H1 (cell line): ENCODE results near the gene SMYD5. TPM values are rescaled to one million over a fixed set of nuclear protein-coding genes. Genes with fewer than 3 reads are reported as not detected.

Experiments
- HDAC6 ChIP-seq: IDR thresholded peaks from one replicate; pipeline ENCODE4 v1.7.1; 2012; ENCODE audit warnings: low read depth, mild to moderate bottlenecking, inconsistent platforms, low read length, moderate library complexity
- RAD21 ChIP-seq, 2 experiments: IDR thresholded peaks in 1 of 2; conservative IDR thresholded peaks in 1 of 2; 2 replicates each; pipeline ENCODE4 v1.6.1; 2011; ENCODE audit warnings: low read depth in 2 of 2, low read length in 2 of 2, improper control_type of control experiment in 1 of 2, inconsistent platforms in 1 of 2, mild to moderate bottlenecking in 1 of 2, moderate library complexity in 1 of 2
- RBBP5 ChIP-seq: IDR thresholded peaks from 2 replicates; pipeline ENCODE4 v1.7.1; 2012; ENCODE audit warnings: low read depth, mild to moderate bottlenecking, inconsistent platforms, low read length, moderate library complexity, borderline replicate concordance
- RFX5 ChIP-seq: IDR thresholded peaks from 2 replicates; pipeline ENCODE4 v1.6.1; 2011; ENCODE audit warnings: low read depth, low read length, improper control_type of control experiment, borderline replicate concordance
- polyA plus RNA-seq, 7 experiments: library from polyadenylated mRNA; depleted of rRNA in 3 of 7; stranded (reverse) in 5 of 7; unstranded in 2 of 7; fragments of >200 nt in 5 of 7; fragments of 200-250 nt in 2 of 7; gene quantifications; 1 replicate in 5 of 7; 2 replicates in 1 of 7; 4 replicates in 1 of 7; pipeline versions ENCODE4 v1.2.1 to v1.2.3, GENCODE V29; 2011 to 2013; ENCODE audit warnings: missing spikeins in 2 of 7, mixed read lengths in 2 of 7
- total RNA-seq: library from RNA; stranded (reverse); fragmentation: NEBNext Ultra II Directional; extraction: Animal tissue kit (Norgen Biotek cat#: 25700); gene quantifications from 2 replicates; pipeline ENCODE4 v1.2.1, GENCODE V29; 2021

SMYD5 gene
- total and polyA plus RNA-seq, 2 of the 8 experiments (the other 6 are each of a cell fraction or from before 2014, with no cell fraction given): 35.2 to 56.7 TPM

GRCh38 chr2:73239776-73240175, 25.7 kb downstream of the SMYD5 start (continued):
- TF ChIP-seq RBBP5 (no peak), RFX5 (no peak), HDAC6 (no peak), RAD21 (IDR thresholded peaks at IDR 0.05 in 1 of 2, conservative IDR thresholded peaks at IDR 0.05 in 1 of 2; ENCODE audit: low read depth in 2 of 2, low read length in 2 of 2) (no peak)
